ENCODE measurements around the gene TIMM23.
A peak's percentile ranks its signal among the peaks of the same experiment; 100 is the strongest.
"Not testable (repeated sequence)": the region's sequence is repeated elsewhere in the genome, so short reads cannot be mapped to it uniquely, and the experiment has no call there.

Gene TIMM23

GRCh38 chr10:45997994-45998763 lies 25.9 kb downstream of the TIMM23 start:
- DNase-seq: no peak

GRCh38 chr10:45999955-46000354 lies 27.7 kb downstream of the TIMM23 start:
- not testable (repeated sequence) for DNase-seq

DNA sequence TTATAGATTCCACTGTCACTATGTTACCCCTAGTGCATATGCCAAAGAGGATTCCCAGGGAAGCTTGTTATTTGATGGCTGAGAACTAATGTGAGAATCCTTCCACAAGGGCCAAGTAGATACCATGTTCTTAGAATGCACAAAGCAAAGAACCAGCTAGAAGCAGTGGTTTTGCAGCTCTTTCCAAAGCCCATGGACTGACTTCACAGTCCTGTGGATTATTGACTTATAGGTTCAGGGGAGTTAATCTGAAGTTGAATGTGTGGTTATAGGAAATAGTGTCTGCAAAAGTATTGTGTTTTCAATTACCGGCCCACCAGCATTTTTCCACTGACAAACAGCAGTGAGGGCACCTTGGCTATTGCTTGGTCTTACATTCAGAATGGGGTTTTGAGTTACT lies 28.2 kb downstream of the TIMM23 start:
- DNase-seq: no peak

GRCh38 chr10:46001187-46001756 lies 29.0 kb downstream of the TIMM23 start:
- DNase-seq: no peak

- not testable (repeated sequence) for DNase-seq
Observed at GRCh38 chr10:46002189-46002687, 29.9 kb downstream of the TIMM23 start.

DNA sequence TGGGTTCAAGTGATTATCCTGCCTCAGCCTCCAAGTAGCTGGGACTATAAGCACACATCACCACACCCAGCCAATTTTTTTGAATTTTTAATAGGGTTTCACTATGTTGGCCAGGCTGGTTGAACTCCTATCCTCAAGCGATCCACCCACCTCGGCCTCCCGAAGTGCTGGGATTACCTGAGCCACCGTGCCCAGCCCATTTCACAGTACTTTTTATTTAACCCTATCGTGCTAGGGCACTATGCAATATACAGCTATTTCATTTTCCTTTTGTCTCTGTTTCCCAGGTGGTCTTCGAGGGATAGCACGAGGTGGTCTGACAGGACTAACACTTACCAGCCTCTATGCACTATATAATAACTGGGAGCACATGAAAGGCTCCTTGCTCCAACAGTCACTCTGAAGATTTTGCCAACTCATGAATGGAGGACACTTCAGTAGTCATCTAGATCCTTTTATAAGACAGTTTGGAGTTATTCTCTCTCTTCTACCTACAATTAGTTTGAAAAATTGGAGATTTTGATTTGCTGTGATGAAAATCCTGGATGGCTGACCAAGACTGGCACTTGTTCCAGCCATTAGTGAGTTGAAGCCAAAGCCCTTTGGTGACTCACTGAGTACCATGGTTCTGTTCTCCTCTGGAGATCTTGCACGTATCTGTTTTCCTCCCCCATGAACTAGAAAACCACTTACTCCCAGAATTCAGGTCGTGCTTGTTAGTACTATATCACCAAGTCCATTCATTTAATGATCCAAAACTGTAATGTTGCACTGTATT lies 30.8 kb downstream of the TIMM23 start:
- no peak for DNase-seq

GRCh38 chr10:46004963-46005362 lies 32.7 kb downstream of the TIMM23 start:
- no peak for DNase-seq

DNA sequence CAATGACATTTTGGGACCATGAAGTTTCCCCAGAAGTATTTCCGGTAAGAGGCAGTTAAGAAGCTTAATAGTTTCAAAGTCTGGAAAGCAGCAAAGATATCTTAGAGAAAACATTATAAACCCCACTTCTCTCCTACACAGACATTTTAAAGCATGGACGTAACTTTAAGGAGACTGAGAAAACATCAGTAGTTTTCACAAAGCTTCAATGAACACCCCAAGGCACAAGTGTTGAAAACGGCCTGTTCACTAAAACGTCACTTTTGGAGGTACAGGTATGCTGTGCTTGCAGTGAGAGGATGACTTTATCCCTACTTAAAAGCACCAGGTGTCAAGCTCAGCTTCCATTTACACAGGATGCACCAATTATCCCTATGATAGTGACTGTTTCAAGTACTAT lies 33.1 kb downstream of the TIMM23 start:
- DNase-seq: no peak

DNA sequence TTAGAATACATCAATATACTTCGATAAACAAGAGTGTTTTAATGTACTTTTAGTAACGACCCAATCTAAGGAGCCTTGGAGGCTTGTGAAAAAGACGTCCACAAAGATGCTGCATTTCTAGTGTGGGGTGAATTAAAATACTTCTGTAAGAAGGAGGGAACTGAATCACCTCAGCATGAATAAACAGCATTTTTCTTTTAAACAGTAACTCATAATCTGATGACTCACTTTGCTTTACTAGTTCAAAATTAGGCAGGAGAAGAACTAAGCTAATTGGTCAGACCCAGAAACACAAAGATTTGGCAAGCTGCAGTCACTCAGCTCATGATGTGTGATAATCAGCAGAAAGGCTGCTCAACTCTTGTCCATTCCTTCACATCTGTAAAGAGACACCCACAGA lies 33.9 kb downstream of the TIMM23 start:
- no peak for DNase-seq

DNA sequence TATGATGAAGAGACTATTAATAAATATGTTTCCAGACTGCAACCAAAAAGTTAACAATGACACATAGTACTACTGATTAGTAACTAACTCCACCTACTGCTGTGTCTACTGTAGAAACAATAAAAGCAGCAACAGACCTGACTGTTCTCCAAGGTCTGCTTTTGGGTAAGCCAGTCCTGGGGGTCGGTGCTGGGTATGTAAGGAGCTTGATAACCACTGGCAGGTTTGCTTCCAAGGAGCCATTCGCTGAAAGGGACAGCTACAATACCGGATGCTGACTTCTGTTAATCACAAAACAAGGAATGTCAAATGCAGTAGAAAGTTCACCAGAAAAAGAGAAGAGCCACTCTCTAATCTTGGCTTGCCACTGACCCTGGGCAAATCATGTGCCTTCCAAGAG lies 40.5 kb downstream of the TIMM23 start:
- DNase-seq: no peak

- DNase-seq: no peak
Observed at GRCh38 chr10:46014206-46014605, 41.9 kb downstream of the TIMM23 start.

DNA sequence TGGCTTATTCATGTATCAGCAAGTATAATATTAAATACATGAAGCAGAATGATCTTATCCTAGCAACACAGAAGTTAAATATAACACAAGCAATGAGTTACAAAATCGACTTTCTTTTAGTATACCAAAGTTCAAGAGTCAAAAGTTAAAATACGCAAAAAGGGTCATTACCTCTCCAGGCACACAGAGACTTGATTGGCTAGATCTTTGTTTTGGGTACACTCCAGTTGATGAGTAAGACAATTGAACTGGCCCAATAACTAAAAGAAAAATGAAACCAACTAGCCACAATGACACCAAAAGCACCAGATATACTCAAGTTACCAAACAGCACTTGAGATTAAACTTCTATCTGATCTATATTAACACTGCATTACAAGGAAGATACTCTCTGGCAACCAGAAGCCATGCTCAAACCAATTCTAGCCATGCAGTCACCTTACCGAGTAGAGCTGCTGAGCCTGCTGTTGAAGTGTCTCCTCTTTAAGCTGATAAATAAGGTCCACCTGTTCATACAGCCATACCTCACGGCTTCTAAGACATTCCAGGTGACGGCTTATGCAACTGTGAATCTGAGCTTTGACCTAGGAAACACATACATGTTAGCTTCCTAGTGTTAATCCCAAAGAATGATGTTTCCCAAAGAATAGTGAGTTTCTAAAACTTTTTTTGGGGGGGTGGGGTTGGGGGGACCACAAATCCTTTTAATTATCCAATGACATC lies 42.6 kb downstream of the TIMM23 start:
- DNase-seq: no peak

DNA sequence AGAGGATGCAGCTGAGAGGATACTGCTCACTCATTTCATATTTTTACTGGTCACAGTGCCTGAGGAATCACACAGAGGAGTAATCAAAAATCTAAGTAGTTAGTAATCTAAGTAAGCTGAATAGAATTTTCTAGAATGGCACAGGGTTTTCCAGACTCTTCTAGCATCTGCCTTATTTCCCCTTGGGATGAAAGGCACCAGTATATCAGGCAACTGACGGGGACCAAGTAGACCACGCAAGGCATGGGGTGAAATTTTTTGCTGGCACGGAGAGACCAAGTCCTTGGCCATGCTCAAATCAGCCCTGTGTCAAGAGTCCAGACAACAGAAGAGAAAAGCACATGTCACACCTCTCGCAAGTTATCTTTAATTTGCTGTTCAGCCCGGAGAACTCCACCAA lies 43.9 kb downstream of the TIMM23 start:
- DNase-seq: no peak

DNA sequence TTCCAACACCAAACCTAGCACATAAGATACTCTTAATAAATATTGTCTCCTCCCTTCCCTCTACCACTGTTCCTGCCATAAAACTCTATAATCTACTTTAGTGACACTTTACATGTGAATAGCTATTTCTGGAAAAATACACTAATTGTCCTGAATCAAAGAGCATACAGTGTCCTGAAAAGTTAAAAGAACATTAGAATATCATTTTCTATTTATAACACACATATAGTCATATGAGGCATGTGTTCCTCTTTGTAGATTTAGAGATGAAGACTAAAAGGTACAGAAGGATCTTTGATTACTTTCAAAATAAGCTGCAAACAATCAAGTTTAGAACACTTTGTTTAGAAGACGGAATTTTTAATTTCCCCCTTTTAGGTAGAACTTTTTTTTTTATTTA lies 44.5 kb downstream of the TIMM23 start:
- DNase-seq: no peak

DNA sequence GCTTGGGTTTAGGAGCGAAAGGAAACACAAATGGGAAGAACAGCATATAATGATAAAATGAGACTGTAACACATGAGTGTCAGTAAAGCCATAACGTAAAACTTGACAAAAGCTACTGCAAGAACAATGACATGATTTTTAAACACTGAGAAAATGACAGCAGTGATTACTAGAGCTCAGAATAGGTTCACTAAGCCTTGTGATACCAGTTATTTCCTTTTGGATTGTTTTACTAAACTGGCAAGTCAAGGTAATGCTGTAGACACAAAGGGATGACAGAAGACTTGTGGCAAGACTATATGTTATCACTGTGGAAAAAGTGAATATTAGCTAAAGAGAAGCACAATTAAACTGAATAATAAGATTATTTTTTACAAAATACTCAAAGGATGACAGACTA lies 45.4 kb downstream of the TIMM23 start:
- DNase-seq: no peak

- DNase-seq: no peak
Observed at GRCh38 chr10:46018453-46019176, 46.3 kb downstream of the TIMM23 start.

DNA sequence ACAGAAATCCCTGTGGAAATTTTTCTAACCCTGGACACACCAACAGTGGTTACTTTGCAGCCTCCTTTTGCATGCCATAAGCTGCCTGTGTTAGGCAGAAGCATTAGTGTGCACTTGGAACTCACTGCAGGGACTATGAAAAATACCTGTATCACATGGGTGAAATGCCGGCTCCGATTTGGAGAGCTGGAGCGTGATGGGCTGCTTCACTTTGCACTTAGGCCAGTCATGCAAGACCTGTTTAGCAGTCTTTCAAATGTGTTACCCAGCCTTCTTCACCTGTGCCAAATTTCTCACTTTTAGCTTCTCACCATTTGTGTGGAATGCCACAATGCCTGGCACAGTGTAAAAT lies 46.9 kb downstream of the TIMM23 start:
- DNase-seq: no peak

DNA sequence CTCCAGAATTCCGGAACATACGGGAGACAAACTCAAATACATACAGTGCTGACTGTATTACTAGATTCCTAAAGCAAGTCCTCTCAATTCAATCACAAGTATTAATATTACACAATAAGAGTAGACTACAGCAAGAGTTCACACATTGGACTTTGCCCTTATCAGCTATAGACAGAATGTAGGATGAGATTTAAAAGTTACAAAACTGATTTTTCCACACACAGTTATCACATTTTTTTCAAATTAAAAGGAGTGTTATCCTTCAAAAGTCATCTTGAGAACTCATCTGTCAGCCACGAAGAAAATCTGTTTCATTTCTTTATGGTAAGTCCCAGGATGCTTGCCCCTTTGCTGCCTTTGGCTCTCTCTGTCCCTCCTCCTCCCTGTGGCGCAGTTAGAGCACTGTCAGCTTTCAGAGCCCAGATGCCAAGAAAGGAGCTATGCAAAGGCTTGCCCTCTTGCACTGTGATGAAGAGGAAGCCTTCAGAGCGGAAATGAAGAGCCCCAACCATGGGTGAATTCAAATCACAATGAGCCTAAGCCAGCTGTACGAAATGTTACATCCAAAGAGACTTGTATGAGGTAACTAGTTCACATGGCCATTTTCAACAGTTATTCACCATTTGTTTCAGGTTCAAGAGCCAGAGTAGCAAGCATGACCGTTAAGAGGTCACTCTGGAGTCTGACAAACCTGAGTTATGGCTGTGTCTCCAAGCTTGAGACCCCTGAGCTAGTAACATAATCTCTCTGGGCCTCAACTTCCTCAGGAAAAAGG lies 47.5 kb downstream of the TIMM23 start:
- no peak for DNase-seq

DNA sequence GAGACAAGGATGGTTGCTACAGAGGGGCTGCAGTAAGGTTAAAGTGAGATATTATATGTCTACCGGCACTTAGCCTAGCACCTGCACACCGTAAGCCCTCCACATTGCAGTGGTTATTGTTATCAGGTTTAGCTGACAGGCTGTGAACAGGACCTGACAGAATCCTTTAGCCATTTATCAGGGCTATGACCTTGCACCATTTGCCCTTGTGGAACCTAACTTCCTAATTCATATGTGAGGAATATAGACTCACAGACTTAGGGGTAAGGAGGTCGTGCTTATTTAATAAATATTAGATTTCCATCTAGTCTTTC lies 48.0 kb downstream of the TIMM23 start:
- no peak for DNase-seq

- DNase-seq: peak; percentile 31
Observed at GRCh38 chr10:46022978-46023702, 50.9 kb downstream of the TIMM23 start.

DNA sequence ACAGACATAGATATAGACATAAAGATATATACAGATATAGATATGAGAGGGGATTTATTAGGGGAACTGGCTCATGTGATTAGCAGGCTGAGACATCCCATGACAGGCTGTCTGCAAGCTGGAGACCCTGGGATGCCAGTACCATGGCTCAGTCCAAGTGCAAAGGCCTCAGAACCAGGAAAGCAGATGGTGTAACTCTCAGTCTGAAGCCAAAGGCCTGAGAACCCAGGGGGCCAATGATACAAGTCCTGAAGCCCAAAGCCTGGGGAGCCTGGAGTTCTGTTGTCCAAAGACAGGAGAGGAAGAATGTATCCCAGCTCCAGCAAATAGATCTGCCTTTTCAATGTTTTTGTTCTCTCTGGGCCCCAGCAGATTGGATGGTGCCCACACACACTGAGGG lies 52.7 kb downstream of the TIMM23 start:
- no peak for DNase-seq

All from GDM1 (cell line).